ENCODE data around the gene NFIL3.

Gene NFIL3

DNA sequence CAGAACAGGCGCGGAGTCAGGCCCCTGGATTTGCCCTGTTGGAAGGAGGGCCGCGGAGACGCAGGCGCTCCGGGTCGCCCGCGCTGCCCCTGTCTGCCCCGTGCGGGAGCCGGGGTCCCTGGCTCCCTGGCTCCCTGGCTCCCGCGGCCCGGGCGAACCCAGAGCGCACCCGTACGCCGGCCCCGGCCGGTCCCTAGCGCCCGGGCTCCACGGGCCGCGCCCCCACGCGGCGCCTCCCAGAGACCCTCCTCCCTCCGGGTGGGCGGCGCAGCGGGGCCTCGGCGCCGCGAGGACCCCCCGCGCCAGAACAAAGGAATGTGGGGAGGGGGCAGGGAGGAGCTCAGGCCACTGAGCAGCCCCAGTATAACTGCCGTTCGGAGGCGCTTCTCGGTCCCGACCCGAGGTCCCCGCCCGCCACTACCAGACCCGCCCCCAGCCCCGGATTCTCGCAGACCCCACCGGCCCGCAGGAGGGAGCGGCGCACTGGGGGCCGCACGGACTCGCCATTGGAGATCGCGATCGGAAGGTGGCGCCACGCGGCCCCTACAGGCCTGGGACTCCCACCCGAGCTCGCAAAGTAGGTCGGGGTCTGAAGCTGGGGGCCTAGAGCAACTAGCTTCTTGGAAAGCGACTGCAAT, 2.4 kb downstream of the NFIL3 start:
- DNase-seq = no peak

DNA sequence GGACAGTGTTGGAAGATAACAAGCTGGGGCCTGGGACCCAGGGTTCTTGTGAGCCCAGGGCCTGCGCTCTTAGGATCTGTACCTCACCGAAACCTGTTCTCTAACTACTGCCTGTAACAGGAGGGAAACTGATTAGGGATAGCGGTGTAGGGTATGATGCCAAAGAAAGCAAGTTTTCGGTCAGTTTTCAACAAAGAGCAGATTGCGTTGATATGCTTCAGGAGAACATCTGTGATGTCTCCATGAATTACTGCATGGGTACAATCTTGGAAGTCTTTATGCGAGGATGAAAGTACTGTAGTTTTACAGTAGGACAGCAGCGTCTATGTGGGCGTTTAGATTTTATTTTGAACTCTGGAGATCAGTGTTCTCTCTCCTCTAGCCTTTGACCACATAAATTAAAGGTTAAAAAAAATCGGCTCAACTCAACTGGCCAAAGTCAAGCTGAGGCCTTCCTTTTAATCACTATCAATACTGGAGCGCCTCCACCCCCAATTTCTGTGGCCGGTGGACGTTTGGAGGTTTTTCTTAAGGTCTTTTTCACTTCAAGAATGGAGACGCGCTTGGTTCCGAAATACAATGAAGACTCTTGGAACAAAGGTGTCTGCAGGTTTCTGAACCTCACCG, 3.0 kb downstream of the NFIL3 start:
- DNase-seq = no peak

DNA sequence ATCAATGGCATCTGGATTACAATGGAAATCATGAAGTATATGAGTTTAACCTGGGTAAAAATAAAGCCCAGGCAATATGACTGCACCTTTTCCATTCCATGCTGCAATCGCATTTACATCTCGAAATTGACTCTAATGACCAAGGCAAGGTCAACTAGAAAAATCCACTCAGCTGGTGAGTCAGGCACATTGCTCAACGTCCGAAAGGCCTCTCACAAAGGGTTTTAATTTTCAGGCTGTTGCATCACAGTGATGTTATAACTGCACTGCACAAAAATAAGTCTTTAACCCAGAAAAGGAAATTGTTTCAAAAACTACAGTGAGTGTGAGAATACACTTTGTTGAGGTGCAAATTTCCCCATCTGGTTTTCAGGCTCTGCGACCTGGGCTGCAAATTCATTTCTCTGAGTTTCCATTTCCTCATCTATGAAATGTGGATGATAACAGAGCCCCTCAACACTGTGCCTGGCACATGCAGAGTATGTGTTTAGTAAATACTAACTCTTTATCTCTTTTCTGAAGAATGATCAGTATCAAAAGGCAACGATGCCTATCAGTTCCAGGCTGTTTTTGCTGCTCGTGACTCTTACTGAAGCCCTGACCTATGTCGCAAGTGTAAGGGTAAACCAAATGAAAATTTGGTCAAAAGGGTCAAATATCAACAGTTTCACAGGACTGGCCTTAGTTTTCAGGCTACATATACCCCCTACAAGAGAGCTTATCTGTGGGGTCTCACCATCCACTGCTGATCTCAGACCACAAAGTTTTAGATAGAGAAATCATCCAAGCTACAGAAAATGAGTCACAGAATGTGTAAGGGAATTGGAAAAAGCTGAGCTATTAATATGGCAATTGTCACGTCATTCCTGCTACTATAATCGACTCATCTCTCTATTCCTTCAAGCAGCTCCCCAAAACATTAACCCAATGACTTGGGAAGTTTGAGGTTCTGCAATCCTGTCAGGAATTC, 4.1 kb downstream of the NFIL3 start:
- DNase-seq = no peak

DNA sequence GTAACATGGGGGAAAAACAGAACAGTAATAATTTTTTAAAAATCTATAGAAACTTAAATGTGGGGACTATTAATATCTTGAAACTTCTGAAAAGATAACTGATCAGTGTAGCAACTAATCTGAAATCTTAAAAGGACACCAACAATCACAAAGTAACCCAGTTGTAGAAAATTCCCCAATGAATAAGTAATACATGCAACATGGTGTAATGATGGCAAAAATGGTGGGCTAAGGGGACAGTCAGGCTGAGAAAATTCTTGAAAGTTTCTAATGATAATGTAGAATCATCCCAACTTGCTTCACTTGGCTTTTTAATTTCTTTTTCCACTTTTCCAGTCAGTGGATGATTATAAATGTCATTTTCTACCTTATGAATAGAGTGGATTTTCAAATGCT, 5.4 kb downstream of the NFIL3 start:
- DNase-seq = no peak

DNA sequence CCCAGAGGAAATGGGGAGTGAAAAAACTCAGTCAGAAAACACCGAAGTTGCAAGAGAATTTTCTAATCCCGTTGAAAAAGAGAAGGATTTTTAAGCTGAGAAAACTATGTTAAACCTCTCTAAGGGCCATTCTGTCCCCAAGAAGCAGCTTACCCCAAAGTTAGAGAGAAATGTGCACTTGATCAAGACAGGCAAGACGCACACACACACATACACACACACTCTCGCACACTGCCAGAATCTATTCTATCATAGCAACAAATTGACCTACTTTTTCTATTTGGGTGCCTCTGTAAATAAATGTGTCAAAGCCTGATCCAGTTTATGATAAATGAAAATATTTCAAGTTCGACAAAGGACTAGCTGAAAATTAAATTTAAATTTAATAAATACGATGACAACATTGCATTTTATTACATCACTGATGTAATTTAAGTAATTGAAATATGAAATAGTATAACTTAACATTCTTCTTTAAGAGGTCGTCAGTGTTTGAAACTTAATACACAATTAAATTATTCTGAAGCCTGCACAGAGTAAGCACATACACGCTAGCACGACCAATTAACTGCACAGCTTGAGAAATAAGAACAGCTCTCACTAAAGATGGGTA, 5.9 kb downstream of the NFIL3 start:
- DNase-seq = no peak

DNA sequence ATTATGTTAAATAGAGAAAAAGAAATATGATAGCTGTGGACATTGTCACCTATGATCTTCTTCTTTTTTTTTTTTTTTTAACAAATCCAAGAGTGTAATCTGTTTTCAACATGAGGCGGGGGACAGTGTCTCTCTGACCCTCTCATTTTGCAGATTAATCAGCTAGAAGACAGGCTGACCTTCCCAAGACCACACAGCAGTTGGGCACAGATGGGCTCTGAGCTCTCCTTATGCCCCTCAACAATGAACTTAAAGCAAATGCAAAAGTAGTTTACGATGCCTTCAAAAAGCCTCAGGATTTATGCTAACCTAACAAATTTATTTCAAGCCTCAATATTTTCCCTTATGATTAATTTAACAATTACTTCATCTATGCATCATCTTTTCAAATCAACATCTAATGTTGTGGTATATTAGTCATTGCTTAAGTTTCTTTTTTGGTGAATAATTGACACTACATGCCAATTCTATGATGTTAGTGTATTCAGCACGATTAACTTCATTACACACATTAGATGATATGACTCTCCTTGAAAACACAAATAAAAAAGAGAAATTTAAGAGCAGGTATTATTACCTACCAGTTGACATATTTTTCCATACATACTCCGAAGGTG, 7.4 kb downstream of the NFIL3 start:
- DNase-seq = no peak

DNA sequence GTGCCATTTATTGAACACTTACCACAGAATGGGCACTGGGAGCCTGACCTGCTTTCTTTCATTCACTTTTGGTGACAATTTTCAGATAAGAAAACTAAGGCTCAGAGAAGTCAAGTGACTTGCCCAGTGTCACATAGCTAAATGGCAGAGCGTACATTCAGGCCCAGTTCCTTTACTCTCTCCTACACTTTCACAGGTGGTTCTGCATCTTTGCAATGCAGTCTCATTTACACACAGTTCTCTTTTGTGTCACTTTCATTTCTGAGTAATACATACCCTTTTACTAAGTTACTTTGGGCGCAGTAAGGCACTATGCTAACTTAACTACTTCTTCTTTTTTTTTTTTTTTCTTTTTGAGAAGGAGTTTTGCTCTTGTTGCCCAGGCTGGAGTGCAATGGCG, 8.3 kb downstream of the NFIL3 start:
- no peak for DNase-seq

DNA sequence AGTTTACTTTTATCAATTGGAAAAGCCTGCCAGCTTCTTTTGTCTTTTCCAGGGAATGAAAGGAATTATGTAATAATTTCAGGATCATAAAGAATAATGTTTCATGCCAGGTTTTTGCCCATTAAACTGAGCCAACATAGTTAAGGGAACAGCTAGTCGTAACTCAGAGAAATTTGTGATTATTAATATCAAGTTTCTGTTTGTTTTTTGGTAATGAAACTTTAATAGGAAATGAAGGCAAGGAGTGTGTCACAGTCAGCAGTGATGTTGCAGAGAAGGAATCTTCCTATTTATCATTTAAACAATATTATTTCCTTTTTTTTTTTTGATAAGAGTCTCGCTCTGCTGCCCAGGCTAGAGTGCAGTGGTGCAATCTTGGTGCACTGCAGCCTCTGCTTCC, 10.7 kb downstream of the NFIL3 start:
- DNase-seq = no peak

DNA sequence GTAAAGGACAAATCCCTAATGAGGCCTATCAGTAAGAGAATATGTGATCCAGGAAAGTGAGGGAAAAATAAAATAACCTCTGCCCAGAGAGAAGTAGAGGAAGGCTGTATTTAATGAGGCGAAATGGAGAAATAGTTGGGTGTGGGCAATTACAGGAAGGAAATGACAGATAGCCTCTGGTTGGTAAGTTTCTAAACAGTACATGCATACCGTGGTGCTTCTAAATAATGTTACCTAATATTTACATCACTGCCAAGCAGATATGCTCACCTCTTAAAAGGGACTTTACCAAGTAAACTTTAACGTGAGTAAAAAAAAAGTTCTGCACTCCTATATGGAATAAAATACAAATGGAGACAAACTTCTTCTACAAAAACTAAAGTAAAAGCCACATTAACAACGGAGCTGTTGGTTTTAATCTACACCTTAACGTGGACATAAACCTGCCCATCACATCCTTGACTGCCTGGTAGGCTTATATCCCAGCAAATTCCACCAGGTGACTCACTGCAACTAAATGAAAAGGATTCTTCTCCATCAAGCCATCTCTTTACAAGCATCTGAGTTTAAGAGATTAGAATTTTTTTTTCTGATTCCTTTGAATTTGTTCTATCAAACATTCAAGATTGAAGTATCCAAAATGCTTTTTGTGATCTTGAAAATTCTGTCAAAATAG, 12.4 kb downstream of the NFIL3 start:
- DNase-seq = no peak

DNA sequence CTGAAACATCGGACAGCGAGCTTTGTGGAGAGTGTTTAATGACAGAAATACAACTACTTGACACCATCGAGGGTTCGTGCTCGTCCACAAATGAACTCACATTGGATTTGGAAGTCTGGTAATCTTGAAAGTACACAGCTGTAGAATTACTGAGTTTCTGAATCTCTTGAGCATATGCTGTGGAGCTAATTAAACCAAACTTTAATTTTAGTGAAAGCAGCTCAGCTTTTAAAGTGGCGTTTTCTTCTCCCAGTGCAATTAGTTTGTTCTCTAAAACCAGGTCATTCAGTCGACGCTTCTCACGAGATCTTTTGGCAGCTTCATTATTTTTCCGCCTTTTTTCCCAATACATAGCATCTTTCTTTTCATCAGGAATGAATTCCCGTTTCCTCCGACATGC, 13.5 kb downstream of the NFIL3 start:
- DNase-seq = no peak

DNA sequence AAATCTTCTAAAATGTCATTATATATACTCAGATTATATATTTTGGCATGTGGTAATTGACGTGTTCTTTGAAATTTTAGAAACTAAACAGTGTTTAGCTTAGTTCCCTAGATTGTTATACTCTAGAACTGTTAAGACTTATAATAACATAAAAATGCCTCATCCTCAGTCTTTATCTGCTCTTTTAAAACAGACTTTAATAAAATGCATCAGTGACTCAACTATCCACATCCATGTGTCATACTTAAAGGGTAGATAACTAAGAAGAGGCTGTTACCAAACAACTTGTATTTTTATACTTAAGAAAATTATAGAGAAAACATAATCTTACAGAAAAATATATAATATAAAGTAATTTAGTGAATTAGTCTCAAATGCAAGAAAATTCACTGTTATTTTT, 15.2 kb downstream of the NFIL3 start:
- no peak for DNase-seq

DNA sequence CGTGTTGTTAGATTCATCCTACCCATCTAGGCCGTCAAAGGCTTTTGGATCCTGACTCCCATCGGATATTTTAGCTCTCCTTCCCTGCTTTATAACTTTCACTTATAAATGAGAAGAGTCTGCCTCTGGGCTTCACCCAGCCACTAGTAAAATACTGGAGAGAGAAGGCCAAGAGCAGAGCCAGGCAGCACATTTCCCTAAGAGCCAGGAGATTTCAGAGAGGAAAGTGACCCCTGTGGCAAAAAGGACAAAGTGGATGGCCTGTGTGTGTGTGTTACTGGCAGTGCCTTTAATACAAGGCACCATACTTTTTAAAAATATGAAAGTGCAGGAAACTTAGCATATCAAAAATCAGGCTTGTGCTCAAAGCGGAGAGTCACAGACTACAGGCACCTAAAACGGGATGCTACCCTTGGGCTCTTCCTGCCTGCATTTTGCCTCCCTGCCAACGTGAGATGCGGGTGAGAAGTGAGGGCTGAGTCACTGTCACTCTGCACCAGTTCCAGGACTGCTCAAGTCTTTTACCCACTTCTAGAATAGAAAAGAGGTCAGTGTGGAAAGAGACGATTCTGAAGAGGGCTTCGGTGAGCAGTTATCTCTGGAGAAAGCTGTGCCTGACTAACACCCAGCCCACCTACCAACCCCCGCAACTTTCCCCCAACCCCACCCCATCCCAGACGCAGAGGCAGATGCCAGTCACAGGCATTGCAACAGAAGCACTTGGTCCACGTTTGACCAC, 15.9 kb downstream of the NFIL3 start:
- no peak for DNase-seq

DNA sequence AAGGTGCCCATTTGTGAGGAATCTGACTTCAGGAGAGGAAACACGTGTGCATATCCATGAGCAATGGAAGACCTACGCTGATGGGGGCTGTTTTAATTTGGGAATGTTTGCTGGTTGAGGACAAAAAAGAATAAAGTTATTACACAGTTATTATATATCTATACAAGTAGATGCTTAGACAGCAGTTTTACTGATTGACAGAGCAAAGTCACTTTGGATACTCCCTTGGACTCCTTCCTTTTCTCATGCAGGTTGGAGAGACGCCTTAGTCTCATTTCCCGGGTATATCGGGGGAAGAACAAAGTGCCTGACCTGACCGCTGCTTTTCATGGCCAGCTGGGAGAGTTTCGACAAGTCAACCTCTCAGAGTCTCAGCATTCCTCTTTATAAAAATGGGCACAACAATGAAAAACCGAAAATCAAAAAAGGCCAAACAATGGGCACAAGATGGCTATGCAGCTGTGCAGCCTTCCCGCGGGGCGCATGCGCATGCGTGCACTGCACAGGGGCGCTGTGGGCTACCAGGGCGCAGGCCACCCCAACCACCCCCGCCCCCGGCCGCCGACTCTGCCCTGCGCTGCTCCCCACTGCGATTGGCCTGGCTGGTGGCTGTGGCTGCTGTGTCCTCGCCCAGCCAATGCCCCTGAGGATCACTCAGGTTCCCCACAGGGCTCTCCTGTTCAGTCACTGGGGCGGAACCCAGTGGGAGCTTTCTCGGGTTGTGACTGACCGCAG, 18.1 kb downstream of the NFIL3 start:
- DNase-seq = no peak

DNA sequence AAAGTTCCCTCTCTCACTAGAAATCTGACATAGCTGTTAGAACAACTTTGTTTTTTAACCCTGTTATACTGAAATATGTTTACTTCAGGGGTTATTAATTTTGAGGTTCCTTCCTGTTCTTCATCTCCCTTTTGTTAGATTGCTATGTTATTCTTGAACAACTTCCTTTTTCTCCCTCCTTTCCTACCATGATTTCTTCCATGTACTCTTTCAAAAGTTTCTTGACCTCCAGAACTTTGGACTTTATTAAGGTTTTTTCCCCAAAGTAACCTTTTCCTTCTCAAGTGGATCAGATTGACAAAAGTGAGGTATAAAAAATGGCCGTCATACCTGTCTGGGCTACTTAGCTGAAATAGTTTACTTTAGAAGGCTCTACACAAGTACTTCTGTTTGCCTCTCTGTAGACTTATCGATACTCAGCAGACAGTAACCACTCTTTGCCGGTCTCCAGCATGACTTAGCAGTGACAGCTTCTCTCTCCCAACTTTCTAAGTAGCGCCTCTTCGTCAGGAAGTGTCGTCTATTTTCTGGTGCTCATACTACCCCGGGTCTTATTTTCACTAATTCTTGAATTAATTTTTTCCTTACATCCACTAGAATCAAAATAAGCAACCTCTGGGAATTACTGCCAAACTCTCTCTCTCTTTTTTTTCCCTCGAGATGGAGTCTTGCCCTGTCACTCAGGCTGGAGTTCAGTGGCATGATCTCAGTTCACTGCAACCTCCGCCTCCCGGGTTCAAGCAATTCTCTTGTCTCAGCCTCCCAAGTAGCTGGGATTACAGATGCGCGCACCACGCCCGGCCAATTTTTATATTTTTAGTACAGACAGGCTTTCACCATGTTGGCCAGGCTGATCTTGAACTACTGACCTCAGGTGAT, 19.7 kb downstream of the NFIL3 start:
- DNase-seq = no peak

DNA sequence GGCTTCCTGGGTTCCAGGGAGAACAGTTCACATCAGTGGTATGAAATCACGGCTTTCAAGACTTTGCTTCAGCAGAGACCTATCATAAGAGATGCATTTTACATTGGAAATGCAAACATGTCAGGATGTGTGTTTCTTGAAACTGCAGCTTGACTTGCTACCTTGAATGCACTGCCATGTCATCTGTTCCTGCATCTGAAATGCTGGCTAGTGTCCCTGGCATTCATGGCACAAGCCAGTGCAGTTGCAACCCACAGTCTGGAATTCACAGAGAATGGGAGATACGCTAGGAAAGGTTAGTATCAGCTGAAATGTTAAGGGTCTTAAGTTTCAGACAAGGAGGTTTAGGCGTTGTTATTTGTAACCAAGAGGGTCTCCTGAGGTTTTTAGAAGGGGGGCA, 24.7 kb downstream of the NFIL3 start:
- no peak for DNase-seq

DNA sequence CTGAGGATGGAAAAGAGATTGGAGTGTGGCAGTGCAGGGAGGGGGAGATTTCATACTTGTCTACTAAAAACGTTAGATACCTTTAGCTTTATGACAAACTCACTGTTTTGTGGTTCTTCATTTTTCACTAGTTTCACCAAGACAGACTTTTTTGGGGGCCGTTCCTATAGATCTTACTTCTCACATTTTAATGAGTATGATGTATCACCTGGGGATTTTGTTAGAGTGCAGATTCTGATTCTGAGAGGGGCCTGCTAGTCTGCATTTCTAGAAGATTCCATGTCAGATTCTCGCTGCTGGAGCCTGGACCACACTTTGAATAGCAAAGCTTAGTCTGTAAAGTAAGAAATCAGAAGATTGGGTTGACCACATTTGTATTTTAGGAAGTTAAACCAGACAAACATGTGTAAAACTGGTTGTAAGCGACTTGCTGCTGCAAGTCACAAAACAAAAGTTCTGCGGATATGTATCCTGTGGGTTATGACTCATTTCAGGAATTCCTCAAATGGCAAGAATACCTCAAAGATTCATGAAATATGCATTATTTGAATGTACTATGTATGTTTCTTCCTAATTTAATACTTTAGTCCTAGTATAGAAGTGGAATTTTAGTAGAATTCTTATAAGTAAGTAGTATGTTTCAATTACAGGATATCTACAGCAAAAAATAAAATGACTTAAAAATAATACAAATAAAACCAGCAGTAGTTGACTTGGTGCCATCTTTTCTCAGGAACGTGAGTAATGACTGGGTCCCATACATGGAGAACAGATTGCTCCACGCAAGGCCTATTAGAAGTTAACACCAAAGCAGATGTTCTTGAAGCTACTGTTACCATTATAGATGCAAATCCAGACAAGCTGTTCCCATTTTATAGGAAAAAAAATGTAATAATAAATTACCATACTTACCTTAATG, 27.8 kb downstream of the NFIL3 start:
- DNase-seq = peak; percentile 81

DNA sequence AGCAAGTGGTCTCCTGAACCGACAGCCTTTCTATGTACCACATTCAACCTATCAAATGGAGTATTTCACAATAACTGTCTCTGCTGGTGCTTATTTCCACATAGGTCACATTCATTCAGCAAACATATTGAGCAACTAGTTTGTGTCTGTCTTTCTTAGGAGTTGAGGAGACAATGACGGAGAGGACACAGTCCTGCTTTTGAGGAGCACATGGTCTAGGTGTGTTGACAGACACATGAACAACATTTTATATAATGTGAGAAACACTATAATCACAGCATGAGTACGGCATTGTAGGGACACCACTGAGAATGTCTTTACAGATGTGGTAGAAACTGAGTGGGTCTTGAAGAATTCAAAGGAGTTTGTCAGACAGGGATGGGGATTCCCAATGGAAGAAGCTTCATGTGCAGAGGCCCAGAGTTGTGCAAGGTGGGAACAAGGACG, 28.5 kb downstream of the NFIL3 start:
- DNase-seq = no peak

DNA sequence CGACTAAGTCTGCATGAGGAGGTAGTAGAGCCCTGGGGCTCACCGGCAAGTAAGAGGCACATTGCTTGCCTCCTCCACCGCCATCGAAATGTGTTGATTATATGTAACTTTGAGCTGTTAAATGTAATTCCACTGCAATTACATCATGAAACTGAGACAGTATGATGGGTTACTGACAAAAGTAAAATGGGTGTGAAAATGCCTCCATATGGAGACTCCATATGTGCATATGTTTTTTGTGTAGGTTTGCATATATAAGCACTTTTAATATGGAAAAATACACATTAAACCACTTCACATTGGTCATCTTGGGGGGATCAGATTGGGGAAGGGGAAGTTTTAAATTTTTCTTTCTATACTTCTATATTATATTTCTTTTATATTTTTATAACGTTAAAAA, 29.8 kb downstream of the NFIL3 start:
- no peak for DNase-seq

DNA sequence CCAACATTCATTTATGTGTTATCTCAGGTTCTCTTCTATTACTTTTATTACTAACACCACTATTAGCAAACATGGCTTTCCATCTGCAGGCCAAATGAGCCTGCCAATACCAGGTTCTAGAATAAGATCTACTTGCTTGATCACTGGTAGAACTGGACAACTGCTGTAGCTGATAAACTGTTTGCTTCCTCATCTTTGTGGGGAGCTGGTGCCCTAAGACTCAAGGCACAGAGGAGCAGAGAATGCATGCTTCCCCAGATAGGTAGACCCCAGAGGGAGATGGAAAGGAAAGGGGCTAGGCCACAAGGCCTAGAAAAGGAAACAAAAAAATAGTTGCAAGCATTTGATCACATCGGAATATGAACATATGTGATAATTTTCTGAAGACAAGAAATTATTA, 31.2 kb downstream of the NFIL3 start:
- no peak for DNase-seq

Measured in NCI-H2171 (cell line).